ENCODE results near the gene GDF10. TPM values are rescaled to one million over a fixed set of nuclear protein-coding genes. Genes with fewer than 3 reads are reported as not detected.

Gene GDF10
- total and polyA plus RNA-seq, 2 of the 8 experiments (the other 6 are each of a cell fraction or from before 2014, with no cell fraction given), result 0.19 to 0.32 TPM

- TF ChIP-seq CTCF (IDR thresholded peaks at IDR 0.05; ENCODE audit: control extremely low read depth in 1 of 3, insufficient read depth in 1 of 3, low read depth in 1 of 3, low read length in 3 of 3) (no peak), EZH2 (IDR thresholded peaks at IDR 0.05; ENCODE audit: low read depth, low read length, severe bottlenecking) (no peak), ASH2L (IDR thresholded peaks at IDR 0.05; ENCODE audit: low read length) (no peak), MAFK (IDR thresholded peaks at IDR 0.05; ENCODE audit: low read depth, low read length) (no peak), USF2 (IDR thresholded peaks at IDR 0.05; ENCODE audit: low read length) (no peak), SP1 (IDR thresholded peaks at IDR 0.05; ENCODE audit: low read depth, low read length) (no peak)
These were observed 11.4 kb downstream of the GDF10 start (continued) for GRCh38 chr10:47311193-47311931.
